K562 (cell line): ENCODE data around the gene GALE. TPM values are rescaled to one million over a fixed set of nuclear protein-coding genes. Genes with fewer than 3 reads are reported as not detected.

Experiments used
- ATAC-seq: fragments of 200-7000 bp; cut with Tn5 transposase; 3 replicates; pipeline ENCODE4 v1.9.1; 2020; ENCODE audit warnings: moderate library complexity
- BruUV-seq: library from RNA; stranded (reverse); fragments of 400-500 nt; replicated peaks from 2 replicates; lab custom pipeline; 2021; lab: Mats Ljungman, UMichigan
- CTCF ChIA-PET: fragments of 300-600 bp; formaldehyde crosslinking; extraction: SDS; loops from one replicate; lab custom pipeline; 2021; ENCODE audit warnings: low intra/inter-chr PET ratio; lab: Yijun Ruan, JAX
- POLR2A ChIA-PET: fragments of 300-600, 350-650 bp; sonication (Branson Sonifier 250); formaldehyde crosslinking; extraction: SDS; loops from one replicate; lab custom pipeline; 2021; ENCODE audit warnings: antibody characterized with exemption, inconsistent platforms; lab: Yijun Ruan, JAX
- DNase-seq, 4 experiments: peaks; one replicate each; pipeline versions ENCODE4 v3.0.0 to v3.0.0-alpha.2; 2011 to 2018; ENCODE audit warnings: low spot score in 3 of 4, mixed read lengths in 3 of 4; ENCODE audit errors: extremely low read depth in 1 of 4
- FAIRE-seq: peaks from 2 replicates; lab custom pipeline; 2011; peaks lifted over from hg19 to GRCh38; lab: Jason Lieb, UNC
- H2AFZ ChIP-seq: 2 replicates; pipeline ENCODE4 v1.6.0; 2011; ENCODE audit warnings: low read depth, low read length, control low read depth, inconsistent platforms
- H3K27ac ChIP-seq: fragments of 200-600 bp; 3 replicates; pipeline ENCODE4 v1.8.0; 2011; ENCODE audit warnings: low read depth, mild to moderate bottlenecking, control low read depth, inconsistent platforms, low read length, moderate library complexity, mixed read lengths; ENCODE audit errors: extremely low read depth
- H3K27me3 ChIP-seq, 2 experiments: fragments of 300-600 bp in 1 of 2; 2 replicates in 1 of 2; 3 replicates in 1 of 2; pipeline versions ENCODE4 v1.6.0 to v1.8.0; 2011; ENCODE audit warnings: inconsistent platforms in 2 of 2, low read length in 2 of 2, mild to moderate bottlenecking in 1 of 2, mixed read lengths in 1 of 2, moderate library complexity in 1 of 2; ENCODE audit not compliant: control insufficient read depth in 2 of 2, insufficient read depth in 2 of 2
- H3K36me3 ChIP-seq: fragments of 300-600 bp; 3 replicates; pipeline ENCODE4 v1.8.0; 2011; ENCODE audit warnings: mild to moderate bottlenecking, low read length, inconsistent platforms; ENCODE audit not compliant: control insufficient read depth, insufficient read depth
- H3K4me1 ChIP-seq, 2 experiments: fragments of 200-600 bp in 1 of 2; replicated peaks in 1 of 2; 2 replicates in 1 of 2; 3 replicates in 1 of 2; pipeline versions ENCODE4 v1.5.1 to v1.8.0; 2011; ENCODE audit warnings: inconsistent platforms in 2 of 2, low read length in 2 of 2, mild to moderate bottlenecking in 1 of 2, mixed read lengths in 1 of 2, moderate library complexity in 1 of 2; ENCODE audit not compliant: control insufficient read depth in 2 of 2, insufficient read depth in 2 of 2
- H3K4me2 ChIP-seq: 2 replicates; pipeline ENCODE4 v1.6.1; 2011; ENCODE audit warnings: low read length, control low read depth, inconsistent platforms, mixed read lengths; ENCODE audit not compliant: insufficient read depth
- H3K4me3 ChIP-seq: fragments of 200-600 bp; sonication (generic), shearing (Covaris generic); 2 replicates; pipeline ENCODE4 v1.5.1; 2016; ENCODE audit warnings: control low read depth, inconsistent platforms
- H3K79me2 ChIP-seq: fragments of 200-600 bp; 3 replicates; pipeline ENCODE4 v1.8.0; 2011; ENCODE audit warnings: low read length, inconsistent platforms; ENCODE audit not compliant: control insufficient read depth, insufficient read depth
- H3K9ac ChIP-seq, 2 experiments: 2 replicates each; pipeline versions ENCODE4 v1.6.0 to v1.6.1; 2011; ENCODE audit warnings: low read depth in 2 of 2, low read length in 2 of 2, control low read depth in 1 of 2, inconsistent platforms in 1 of 2, mild to moderate bottlenecking in 1 of 2, mixed read lengths in 1 of 2; ENCODE audit not compliant: insufficient read depth in 1 of 2
- H3K9me1 ChIP-seq: one replicate; pipeline ENCODE4 v1.6.0; 2011; ENCODE audit warnings: inconsistent platforms, mild to moderate bottlenecking, low read length, moderate library complexity; ENCODE audit not compliant: control insufficient read depth, insufficient read depth
- H3K9me3 ChIP-seq: replicated peaks from 2 replicates; pipeline ENCODE4 v1.5.1; 2011; ENCODE audit warnings: low read depth, low read length, inconsistent platforms; ENCODE audit not compliant: control insufficient read depth, insufficient read depth
- H4K20me1 ChIP-seq: replicated peaks from 2 replicates; pipeline ENCODE4 v1.6.1; 2011; ENCODE audit warnings: low read length, inconsistent platforms, mixed read lengths; ENCODE audit not compliant: control insufficient read depth, insufficient read depth
- ATF4 ChIP-seq: fragments of 450-650 bp; formaldehyde crosslinking; IDR thresholded peaks from 2 replicates; pipeline ENCODE4 v1.4.0; 2022; ENCODE audit warnings: mild to moderate bottlenecking, moderate library complexity
- CHCHD3 ChIP-seq: fragments of 250-450 bp; sonication (Bioruptor Pico); IDR thresholded peaks from 2 replicates; pipeline ENCODE4 v2.1.2; 2022; ENCODE audit warnings: mild to moderate bottlenecking
- GTF2B ChIP-seq: IDR thresholded peaks from 2 replicates; pipeline ENCODE4 v1.6.1; 2011; ENCODE audit not compliant: insufficient read length; ENCODE audit errors: extremely low read depth
- HBP1 ChIP-seq: fragments of 450-650 bp; formaldehyde crosslinking; IDR thresholded peaks from 2 replicates; pipeline ENCODE4 v1.4.0; 2022; ENCODE audit warnings: missing genetic modification characterization
- HNRNPH1 ChIP-seq: fragments of 200-400 bp; formaldehyde crosslinking; optimal IDR thresholded peaks from 2 replicates; pipeline ENCODE3; 2017; ENCODE audit warnings: low read depth, mild to moderate bottlenecking, low read length, moderate library complexity
- KDM5B ChIP-seq: fragments of 200-600 bp; sonication (generic); IDR thresholded peaks from 2 replicates; pipeline ENCODE4 v1.6.1; 2012; ENCODE audit warnings: low read depth, mild to moderate bottlenecking, moderate library complexity, low read length, control low read depth, inconsistent platforms; ENCODE audit not compliant: insufficient replicate concordance
- POLR2H ChIP-seq: IDR thresholded peaks from 2 replicates; pipeline ENCODE4 v1.6.1; 2016; ENCODE audit warnings: missing genetic modification characterization, low read depth, mild to moderate bottlenecking, control low read depth, missing compliant biosample characterization, moderate library complexity
- RFX5 ChIP-seq: IDR thresholded peaks from 2 replicates; pipeline ENCODE4 v1.6.1; 2011; ENCODE audit warnings: low read depth, mild to moderate bottlenecking, improper control_type of control experiment, low read length
- SP2 ChIP-seq: IDR thresholded peaks from 2 replicates; pipeline ENCODE4 v1.6.1; 2011; ENCODE audit warnings: mild to moderate bottlenecking, low read depth, low read length, moderate library complexity; ENCODE audit not compliant: poor library complexity, severe bottlenecking; ENCODE audit errors: extremely low read depth
- TAL1 ChIP-seq: fragments of 450-650 bp; IDR thresholded peaks from 2 replicates; pipeline ENCODE4 v1.6.1; 2016; ENCODE audit warnings: mild to moderate bottlenecking
- ZNF518B ChIP-seq: fragments of 250-450 bp; sonication (Bioruptor Pico); IDR thresholded peaks from 2 replicates; pipeline ENCODE4 v1.5.0; 2021; ENCODE audit warnings: mild to moderate bottlenecking, moderate library complexity
- WGBS: fragments of 100-300 bp; shearing (Covaris generic); methylation state at CpG from one replicate; pipeline ENCODE4 v1.1.6; 2016; ENCODE audit warnings: low coverage, mixed read lengths; ENCODE audit not compliant: insufficient coverage; ENCODE audit errors: missing lambda C conversion rate; 5-methylcytosine and 5-hydroxymethylcytosine counted together
- in situ Hi-C: fragments of 300-500 bp; cut with MboI; formaldehyde crosslinking; loops from 4 replicates; pipeline ENCODE4 v1.15.0; 2018; ENCODE audit warnings: inconsistent platforms, mixed read lengths
- intact Hi-C: fragments of 100-400 bp; cut with micrococcal nuclease; formaldehyde crosslinking; loops from 2 replicates; pipeline ENCODE4 v1.14.2; 2022
- polyA plus RNA-seq, 8 experiments: library from polyadenylated mRNA; depleted of rRNA in 4 of 8; stranded (reverse) in 5 of 8; unstranded in 3 of 8; fragments of >200 nt; fragmentation: Nextera tagmentation in 2 of 8; fragmentation: Illumina TruSeq in 1 of 8; extraction: Ambion mirVana in 2 of 8; extraction: Trizol in 1 of 8; gene quantifications; 2 replicates each; pipeline versions ENCODE4 v1.2.1 to v1.2.3, GENCODE V29; 2011 to 2014; ENCODE audit warnings: inconsistent platforms in 1 of 8, missing spikeins in 1 of 8
- total RNA-seq, 7 experiments: library from RNA; depleted of rRNA in 6 of 7; stranded (reverse); fragments of >200 nt in 6 of 7; fragmentation: Illumina TruSeq in 2 of 7; extraction: Trizol in 2 of 7; gene quantifications; 2 replicates each; pipeline versions ENCODE4 v1.2.1 to v1.2.3, GENCODE V29; 2011 to 2021; ENCODE audit warnings: low replicate concordance in 1 of 7

Gene GALE
- total and polyA plus RNA-seq, 9 of the 15 experiments (the other 6 are each of a cell fraction or from before 2014, with no cell fraction given), result 8.4 to 139 (median 88.3) TPM

GRCh38 chr1:23790696-23791515 is 9.6 kb downstream of the GALE start, which contains the start of gene LYPLA2:
Gene LYPLA2, plus strand, starts transcription at chr1:23791145. Its CDS starts 1,538 bp downstream, at chr1:23792683.
- Histone ChIP-seq H3K79me2 (peaks cover 30% of the 10 kb centered on the region), H3K4me3 (peak within 1 kb of the TSS; percentile 58), H2AFZ (peak within 1 kb of the TSS; percentile 82), H3K9me1 (no peaks in the 10 kb centered on the region), H3K4me2 (peak within 1 kb of the TSS; percentile 98), H3K36me3 (peaks cover 60% of the 10 kb centered on the region), H3K27ac (peak within 1 kb of the TSS; percentile 90), H3K9me3 (no peaks in the 10 kb centered on the region), H3K27me3 (no peaks in the 10 kb centered on the region), H3K9ac (peak within 1 kb of the TSS; percentile 72 to 92), H3K4me1 (peaks cover 31 to 49% of the 10 kb centered on the region in 2 experiments), H4K20me1 (peaks cover 3% of the 10 kb centered on the region; the same call in 1 of the 2 replicates)
- intact Hi-C loops (no loop called here), in situ Hi-C loops (no loop called here)
- BruUV-seq, result TSS peak; percentile 72
- under 1% methylated on average over 42 of the region's 47 CpGs for WGBS
- ATAC-seq, result peak; percentile 92
- POLR2A ChIA-PET, result interaction anchor here (0.6 to 10.2 kb wide), 11 partner anchors 10 to 1770 kb away, joined by 3 to 197 read pairs (median 6); partner anchors contain the start of genes GALE, PITHD1 and RPL11
- CTCF ChIA-PET, result no interaction called here
- no peak for FAIRE-seq
- DNase-seq, result peak; percentile 85 to 98 (median 90)
- TF ChIP-seq GTF2B (no peak), CHCHD3 (no peak), POLR2H (tag) (peak; percentile 40), ATF4 (CRISPR knock-in tag) (peak; percentile 18; the same call in 1 of the 2 replicates), RFX5 (no peak), KDM5B (peak; percentile 80), SP2 (no peak), ZNF518B (CRISPR knock-in tag) (no peak), HBP1 (CRISPR knock-in tag) (peak; percentile 86; the same call in 1 of the 2 replicates), HNRNPH1 (no peak), TAL1 (peak; percentile 1; the same call in 1 of the 2 replicates)
